IMR-90 (cell line): ENCODE measurements around the gene BRPF3. TPM values are rescaled to one million over a fixed set of nuclear protein-coding genes. Genes with fewer than 3 reads are reported as not detected.

Source experiments
- ATAC-seq: fragments of 200-7000 bp; cut with Tn5 transposase; 2 replicates; pipeline ENCODE4 v1.9.1; 2020; ENCODE audit warnings: low read depth, mild to moderate bottlenecking, moderate library complexity
- BruUV-seq: library from RNA; stranded (reverse); fragments of 400-500 nt; replicated peaks from 2 replicates; lab custom pipeline; 2021; lab: Mats Ljungman, UMichigan
- CTCF ChIA-PET: fragments of 300-600 bp; formaldehyde crosslinking; extraction: SDS; loops from one replicate; lab custom pipeline; 2021; ENCODE audit warnings: antibody characterized with exemption; lab: Yijun Ruan, JAX
- POLR2A ChIA-PET: fragments of 300-600 bp; sonication (Branson Sonifier 250); formaldehyde crosslinking; loops from one replicate; lab custom pipeline; 2022; ENCODE audit warnings: antibody characterized with exemption; ENCODE audit not compliant: unreplicated experiment; lab: Charles Lee
- DNase-seq: peaks from one replicate; pipeline ENCODE4 v3.0.0; 2013
- H2AFZ ChIP-seq: replicated peaks from 2 replicates; pipeline ENCODE3; 2013; ENCODE audit warnings: low read length, mild to moderate bottlenecking; ENCODE audit not compliant: poor library complexity
- H2AK5ac ChIP-seq: 2 replicates; pipeline ENCODE4 v1.6.1; 2013; ENCODE audit warnings: low read depth, low read length, inconsistent platforms
- H2AK9ac ChIP-seq: replicated peaks from 2 replicates; pipeline ENCODE3; 2013; ENCODE audit warnings: mild to moderate bottlenecking, low read depth, low read length, moderate library complexity; ENCODE audit not compliant: poor library complexity
- H2BK120ac ChIP-seq: 2 replicates; pipeline ENCODE4 v1.6.1; 2013; ENCODE audit warnings: low read depth, low read length, inconsistent platforms
- H2BK15ac ChIP-seq: 3 replicates; pipeline ENCODE4 v1.6.1; 2013; ENCODE audit warnings: low read depth, low read length, inconsistent platforms
- H2BK20ac ChIP-seq: 2 replicates; pipeline ENCODE4 v1.6.1; 2013; ENCODE audit warnings: low read depth, mild to moderate bottlenecking, inconsistent platforms, low read length, moderate library complexity
- H2BK5ac ChIP-seq: 2 replicates; pipeline ENCODE4 v1.6.1; 2013; ENCODE audit warnings: mild to moderate bottlenecking, low read depth, low read length, inconsistent platforms; ENCODE audit not compliant: poor library complexity, severe bottlenecking
- H3K14ac ChIP-seq: replicated peaks from 2 replicates; pipeline ENCODE4 v1.6.1; 2013; ENCODE audit warnings: low read depth, low read length, inconsistent platforms
- H3K18ac ChIP-seq: 2 replicates; pipeline ENCODE4 v1.6.1; 2013; ENCODE audit warnings: low read depth, low read length, control low read depth
- H3K23ac ChIP-seq: 2 replicates; pipeline ENCODE4 v1.6.1; 2013; ENCODE audit warnings: low read depth, low read length, inconsistent platforms
- H3K27ac ChIP-seq: 2 replicates; pipeline ENCODE4 v1.5.1; 2013; ENCODE audit warnings: mild to moderate bottlenecking, control low read depth, low read length; ENCODE audit not compliant: insufficient read depth
- H3K27me3 ChIP-seq: 2 replicates; pipeline ENCODE4 v1.6.1; 2013; ENCODE audit warnings: low read length; ENCODE audit not compliant: control insufficient read depth, insufficient read depth
- H3K36me3 ChIP-seq: 2 replicates; pipeline ENCODE4 v1.6.1; 2013; ENCODE audit warnings: low read length, mixed read lengths; ENCODE audit not compliant: control insufficient read depth, insufficient read depth
- H3K4ac ChIP-seq: 2 replicates; pipeline ENCODE4 v1.6.1; 2013; ENCODE audit warnings: low read depth, low read length, inconsistent platforms
- H3K4me1 ChIP-seq: 2 replicates; pipeline ENCODE4 v1.6.1; 2013; ENCODE audit warnings: low read length, mixed read lengths; ENCODE audit not compliant: control insufficient read depth, insufficient read depth
- H3K4me2 ChIP-seq: 2 replicates; pipeline ENCODE4 v1.6.1; 2013; ENCODE audit warnings: low read depth, mild to moderate bottlenecking, control low read depth, low read length, moderate library complexity
- H3K4me3 ChIP-seq: 2 replicates; pipeline ENCODE4 v1.5.1; 2013; ENCODE audit warnings: low read depth, mild to moderate bottlenecking, control low read depth, low read length, moderate library complexity; ENCODE audit not compliant: insufficient read depth
- H3K56ac ChIP-seq: 2 replicates; pipeline ENCODE4 v1.6.1; 2013; ENCODE audit warnings: low read length, inconsistent platforms; ENCODE audit not compliant: insufficient read depth; ENCODE audit errors: extremely low read depth
- H3K79me1 ChIP-seq, 2 experiments: 2 replicates each; pipeline ENCODE4 v1.6.1; 2013; ENCODE audit warnings: low read length in 2 of 2, inconsistent platforms in 1 of 2, low read depth in 1 of 2
- H3K9ac ChIP-seq: 2 replicates; pipeline ENCODE4 v1.6.1; 2013; ENCODE audit warnings: low read depth, low read length, control low read depth
- H3K9me1 ChIP-seq: 2 replicates; pipeline ENCODE4 v1.6.1; 2013; ENCODE audit warnings: low read length, inconsistent platforms; ENCODE audit not compliant: insufficient read depth
- H3K9me3 ChIP-seq: 2 replicates; pipeline ENCODE4 v1.6.1; 2013; ENCODE audit warnings: low read length; ENCODE audit not compliant: control insufficient read depth, insufficient read depth
- H4K20me1 ChIP-seq: 2 replicates; pipeline ENCODE4 v1.6.1; 2013; ENCODE audit warnings: low read length, inconsistent platforms; ENCODE audit not compliant: insufficient read depth
- H4K5ac ChIP-seq: 2 replicates; pipeline ENCODE4 v1.6.1; 2013; ENCODE audit warnings: mild to moderate bottlenecking, low read depth, low read length, control low read depth
- H4K8ac ChIP-seq, 2 experiments: 2 replicates each; pipeline ENCODE4 v1.6.1; 2013; ENCODE audit warnings: low read depth in 2 of 2, low read length in 2 of 2, control low read depth in 1 of 2, inconsistent platforms in 1 of 2
- H4K91ac ChIP-seq: 2 replicates; pipeline ENCODE4 v1.6.1; 2013; ENCODE audit warnings: low read depth, low read length, inconsistent platforms; ENCODE audit not compliant: insufficient read depth
- FOS ChIP-seq: fragments of 150-350 bp; IDR thresholded peaks from 2 replicates; pipeline ENCODE4 v1.6.1; 2016; ENCODE audit warnings: low read depth, low read length
- MAZ ChIP-seq: IDR thresholded peaks from 2 replicates; pipeline ENCODE4 v1.6.1; 2012; ENCODE audit warnings: low read depth, mild to moderate bottlenecking, low read length, improper control_type of control experiment, moderate library complexity, borderline replicate concordance
- RAD21 ChIP-seq: IDR thresholded peaks from 2 replicates; pipeline ENCODE4 v1.6.1; 2012; ENCODE audit warnings: low read length, improper control_type of control experiment
- SMC3 ChIP-seq: fragments of 150-350 bp; IDR thresholded peaks from 2 replicates; pipeline ENCODE4 v1.6.1; 2016; ENCODE audit warnings: low read depth, mild to moderate bottlenecking, antibody characterized with exemption, low read length, moderate library complexity
- WGBS, 2 experiments: methylation state at CpG; one replicate each; pipeline versions ENCODE4 v1.1.5 to v1.1.7; 2013; ENCODE audit warnings: missing lambda C conversion rate in 2 of 2; ENCODE audit not compliant: insufficient read length in 1 of 2; ENCODE audit errors: extremely low coverage in 2 of 2; 5-methylcytosine and 5-hydroxymethylcytosine counted together
- dilution Hi-C: fragments of 300-500 bp; cut with HindIII; formaldehyde crosslinking; loops from one replicate; pipeline ENCODE4 v1.14.3; 2018; ENCODE audit warnings: low sequenced_read_pairs; ENCODE audit not compliant: unreplicated experiment
- in situ Hi-C: fragments of 300-500 bp; cut with MboI; formaldehyde crosslinking; loops from 3 replicates; pipeline ENCODE4 v1.14.3; 2019; ENCODE audit warnings: low sequenced_read_pairs, inconsistent platforms, mixed read lengths
- intact Hi-C: fragments of 100-400 bp; cut with micrococcal nuclease; formaldehyde crosslinking; loops from 2 replicates; pipeline ENCODE4 v1.10.0; 2022
- polyA plus RNA-seq, 3 experiments: library from polyadenylated mRNA; depleted of rRNA; stranded (reverse); fragments of >200 nt; gene quantifications; 2 replicates each; pipeline ENCODE4 v1.2.3, GENCODE V29; 2012; ENCODE audit warnings: low replicate concordance in 1 of 3
- total RNA-seq: library from RNA; depleted of rRNA; stranded (reverse); fragments of >200 nt; gene quantifications from 2 replicates; pipeline ENCODE4 v1.2.3, GENCODE V29; 2012

Gene BRPF3
- total and polyA plus RNA-seq, 2 of the 4 experiments (the other 2 are of a cell fraction): 10.2 to 17.2 TPM

GRCh38 chr6:36239774-36240173 is 43.2 kb downstream of the BRPF3 start:
- H2BK5ac ChIP-seq: no peak overlapping the region
- H3K27ac ChIP-seq: no peak overlapping the region
- intact Hi-C loops: no loop called here
- H3K18ac ChIP-seq: no peak overlapping the region
- H2AFZ ChIP-seq: no peak overlapping the region
- ATAC-seq (no peak), DNase-seq (no peak)
- H3K23ac ChIP-seq: no peak overlapping the region
- no peak overlapping the region for H2BK120ac ChIP-seq
- no peak overlapping the region for H3K14ac ChIP-seq
- WGBS, 2 experiments: 56% methylated on average over 4 of the region's 5 CpGs; no CpG with 5 or more reads in 1 of the 2 experiments
- no peaks in the 10 kb centered on the region for H4K20me1 ChIP-seq
- 0 out of 2 replicates have a peak, but pooled peaks cover 4% of the 10 kb centered on the region for H3K9me1 ChIP-seq
- no peak overlapping the region for H3K4me3 ChIP-seq
- no peak overlapping the region for H4K5ac ChIP-seq
- H3K9ac ChIP-seq: no peak overlapping the region
- in situ Hi-C loops: no loop called here
- no peaks in the 10 kb centered on the region for H3K27me3 ChIP-seq
- no TSS peak for BruUV-seq
- no peak overlapping the region for H2BK20ac ChIP-seq
- H4K8ac ChIP-seq: no peak overlapping the region
- H3K4me2 ChIP-seq: no peak overlapping the region
- TF ChIP-seq SMC3 (no peak), MAZ (no peak), RAD21 (no peak), FOS (no peak)
- H2BK15ac ChIP-seq: no peak overlapping the region
- CTCF ChIA-PET: no interaction called here
- H3K79me1 ChIP-seq: no peaks in the 10 kb centered on the region
- no peak overlapping the region for H2AK9ac ChIP-seq
- H3K9me3 ChIP-seq: no peaks in the 10 kb centered on the region
- no peak overlapping the region for H3K4ac ChIP-seq
- H3K36me3 ChIP-seq: no peaks in the 10 kb centered on the region
- H2AK5ac ChIP-seq: no peak overlapping the region
- H3K4me1 ChIP-seq: peaks cover 2% of the 10 kb centered on the region
- no peak overlapping the region for H3K56ac ChIP-seq
- POLR2A ChIA-PET: no interaction called here
- dilution Hi-C loops: no loop called here
- H4K91ac ChIP-seq: no peak overlapping the region
